ENCODE measurements around the gene GRK5. TPM values are rescaled to one million over a fixed set of nuclear protein-coding genes. Genes with fewer than 3 reads are reported as not detected.
"Not testable (repeated sequence)": the region's sequence is repeated elsewhere in the genome, so short reads cannot be mapped to it uniquely, and the experiment has no call there.

The GRK5 gene
- total RNA-seq, 4 donors from 2014 or later = 15.9 to 53.8 (median 18.4) TPM

- no peak for TF ChIP-seq CTCF (IDR thresholded peaks at IDR 0.05)
- DNase-seq (ENCODE audit: low spot score) = no peak
- no peak for ATAC-seq (ENCODE audit: low FRiP score)
Measured at GRCh38 chr10:119265691-119266090, 58.3 kb downstream of the GRK5 start.

GRCh38 chr10:119267384-119267783 is 60.0 kb downstream of the GRK5 start:
- DNase-seq (ENCODE audit: low spot score) (no peak), ATAC-seq (ENCODE audit: low FRiP score) (no peak)
- no peak for TF ChIP-seq CTCF (IDR thresholded peaks at IDR 0.05)

- DNase-seq (ENCODE audit: low spot score) (no peak), ATAC-seq (ENCODE audit: low FRiP score) (no peak)
- TF ChIP-seq CTCF (IDR thresholded peaks at IDR 0.05) = no peak
Measured at GRCh38 chr10:119268428-119268827, 61.1 kb downstream of the GRK5 start.

GRCh38 chr10:119268871-119269506 is 61.6 kb downstream of the GRK5 start:
- no peak for DNase-seq (ENCODE audit: low spot score)
- TF ChIP-seq CTCF (IDR thresholded peaks at IDR 0.05) = no peak
- ATAC-seq (ENCODE audit: low FRiP score) = no peak

GRCh38 chr10:119269737-119270136 is 62.4 kb downstream of the GRK5 start:
- TF ChIP-seq CTCF (IDR thresholded peaks at IDR 0.05) = no peak
- DNase-seq (ENCODE audit: low spot score) (no peak), ATAC-seq (ENCODE audit: low FRiP score) (no peak)

GRCh38 chr10:119270762-119271366 is 63.5 kb downstream of the GRK5 start:
- no peak for TF ChIP-seq CTCF (IDR thresholded peaks at IDR 0.05)
- DNase-seq (ENCODE audit: low spot score) (no peak), ATAC-seq (ENCODE audit: low FRiP score) (peak; percentile 53)

- not testable (repeated sequence) for ATAC-seq (ENCODE audit: low FRiP score); DNase-seq (ENCODE audit: low spot score)
Measured at GRCh38 chr10:119272338-119272734, 65.0 kb downstream of the GRK5 start.
